Pulmonary artery endothelial cell (primary cell): ENCODE measurements around the gene SORCS2. TPM values are rescaled to one million over a fixed set of nuclear protein-coding genes. Genes with fewer than 3 reads are reported as not detected.

Experiments used
- DNase-seq: peaks from one replicate; pipeline ENCODE4 v3.0.0-alpha.2; 2011; ENCODE audit warnings: low read depth, low spot score
- total RNA-seq: library from RNA; depleted of rRNA; stranded (reverse); fragments of >200 nt; gene quantifications from 2 replicates; pipeline ENCODE4 v1.2.3, GENCODE V29; 2014

Gene SORCS2
- total RNA-seq, 1 donor from 2014 or later: not detected

- no peak for DNase-seq
Observed at GRCh38 chr4:7301846-7302630, 109.7 kb downstream of the SORCS2 start.

GRCh38 chr4:7302781-7303404 lies 110.6 kb downstream of the SORCS2 start:
- no peak for DNase-seq

- no peak for DNase-seq
Observed at GRCh38 chr4:7303561-7303960, 111.2 kb downstream of the SORCS2 start.

GRCh38 chr4:7304436-7304835 lies 112.1 kb downstream of the SORCS2 start:
- no peak for DNase-seq

GRCh38 chr4:7306021-7306965 lies 114.0 kb downstream of the SORCS2 start:
- no peak for DNase-seq

GRCh38 chr4:7306986-7307385 lies 114.6 kb downstream of the SORCS2 start:
- DNase-seq: no peak

GRCh38 chr4:7307394-7308099 lies 115.2 kb downstream of the SORCS2 start:
- DNase-seq: no peak

- no peak for DNase-seq
Observed at GRCh38 chr4:7309181-7309580, 116.8 kb downstream of the SORCS2 start.

GRCh38 chr4:7309636-7310390 lies 117.5 kb downstream of the SORCS2 start:
- no peak for DNase-seq

- no peak for DNase-seq
Observed at GRCh38 chr4:7310451-7310850, 118.1 kb downstream of the SORCS2 start.

GRCh38 chr4:7311205-7311604 lies 118.9 kb downstream of the SORCS2 start:
- DNase-seq: no peak

- no peak for DNase-seq
Observed at GRCh38 chr4:7312691-7313090, 120.4 kb downstream of the SORCS2 start.

- no peak for DNase-seq
Observed at GRCh38 chr4:7313347-7313811, 121.0 kb downstream of the SORCS2 start.

GRCh38 chr4:7313991-7314390 lies 121.7 kb downstream of the SORCS2 start:
- DNase-seq: no peak

GRCh38 chr4:7315286-7315685 lies 122.9 kb downstream of the SORCS2 start:
- DNase-seq: no peak

- no peak for DNase-seq
Observed at GRCh38 chr4:7315935-7316334, 123.6 kb downstream of the SORCS2 start.

GRCh38 chr4:7319024-7319423 lies 126.7 kb downstream of the SORCS2 start:
- DNase-seq: no peak

- DNase-seq: no peak
Observed at GRCh38 chr4:7320206-7320797, 128.0 kb downstream of the SORCS2 start.

- DNase-seq: no peak
Observed at GRCh38 chr4:7322166-7322991, 130.0 kb downstream of the SORCS2 start.
